Karpas-422 (cell line): Measurements from ENCODE around the gene CLMN. TPM values are rescaled to one million over a fixed set of nuclear protein-coding genes. Genes with fewer than 3 reads are reported as not detected.

Experiments used
- DNase-seq: peaks from one replicate; pipeline ENCODE4 v3.0.0-alpha.2; 2015
- H2AFZ ChIP-seq: fragments of 200-600 bp; sonication (generic); 2 replicates; pipeline ENCODE4 v1.6.1; 2014; ENCODE audit warnings: antibody characterized with exemption, low read length, mixed read lengths
- H3K27ac ChIP-seq: fragments of 200-600 bp; sonication (generic); 2 replicates; pipeline ENCODE4 v1.5.1; 2014; ENCODE audit warnings: mild to moderate bottlenecking, low read length, moderate library complexity
- H3K27me3 ChIP-seq: fragments of 200-600 bp; sonication (generic); 2 replicates; pipeline ENCODE4 v1.6.1; 2014; ENCODE audit warnings: low read length, mixed read lengths
- H3K36me3 ChIP-seq: fragments of 200-600 bp; sonication (generic); 2 replicates; pipeline ENCODE4 v1.6.1; 2014; ENCODE audit warnings: low read length, mixed read lengths; ENCODE audit not compliant: insufficient read depth
- H3K4me1 ChIP-seq: fragments of 200-600 bp; sonication (generic); 2 replicates; pipeline ENCODE4 v1.6.1; 2014; ENCODE audit warnings: mild to moderate bottlenecking, low read length, mixed read lengths
- H3K4me2 ChIP-seq: fragments of 200-600 bp; sonication (generic); 2 replicates; pipeline ENCODE4 v1.6.1; 2014; ENCODE audit warnings: low read length, low read depth, mild to moderate bottlenecking; ENCODE audit not compliant: poor library complexity, severe bottlenecking
- H3K4me3 ChIP-seq: fragments of 200-600 bp; sonication (generic); 2 replicates; pipeline ENCODE4 v1.5.1; 2014; ENCODE audit warnings: mild to moderate bottlenecking, antibody characterized with exemption, low read length, mixed read lengths
- H3K79me2 ChIP-seq: fragments of 200-600 bp; sonication (generic); 2 replicates; pipeline ENCODE4 v1.6.1; 2014; ENCODE audit warnings: mild to moderate bottlenecking, low read length, mixed read lengths
- H3K9ac ChIP-seq: fragments of 200-600 bp; sonication (generic); 2 replicates; pipeline ENCODE4 v1.6.0; 2014; ENCODE audit warnings: low read length
- H3K9me2 ChIP-seq: fragments of 200-600 bp; sonication (generic), shearing (Covaris generic); replicated peaks from 2 replicates; pipeline ENCODE4 v1.6.0; 2014; ENCODE audit warnings: mild to moderate bottlenecking, low read length, moderate library complexity; ENCODE audit not compliant: insufficient read depth
- H3K9me3 ChIP-seq: fragments of 300-700, 200-600 bp; sonication (generic); 2 replicates; pipeline ENCODE4 v1.6.1; 2014; ENCODE audit warnings: low read length, mixed read lengths
- H4K20me1 ChIP-seq: fragments of 200-600 bp; sonication (generic); 2 replicates; pipeline ENCODE4 v1.6.1; 2014; ENCODE audit warnings: mild to moderate bottlenecking, antibody characterized with exemption, low read length, low read depth; ENCODE audit not compliant: insufficient read depth
- total RNA-seq: library from RNA; depleted of rRNA; stranded (reverse); fragments of >200 nt; shearing (Covaris generic); gene quantifications from 2 replicates; pipeline ENCODE4 v1.2.3, GENCODE V29; 2014; ENCODE audit warnings: low replicate concordance

Gene CLMN
- total RNA-seq, 1 experiment from 2014 or later = 56.1 TPM

DNA sequence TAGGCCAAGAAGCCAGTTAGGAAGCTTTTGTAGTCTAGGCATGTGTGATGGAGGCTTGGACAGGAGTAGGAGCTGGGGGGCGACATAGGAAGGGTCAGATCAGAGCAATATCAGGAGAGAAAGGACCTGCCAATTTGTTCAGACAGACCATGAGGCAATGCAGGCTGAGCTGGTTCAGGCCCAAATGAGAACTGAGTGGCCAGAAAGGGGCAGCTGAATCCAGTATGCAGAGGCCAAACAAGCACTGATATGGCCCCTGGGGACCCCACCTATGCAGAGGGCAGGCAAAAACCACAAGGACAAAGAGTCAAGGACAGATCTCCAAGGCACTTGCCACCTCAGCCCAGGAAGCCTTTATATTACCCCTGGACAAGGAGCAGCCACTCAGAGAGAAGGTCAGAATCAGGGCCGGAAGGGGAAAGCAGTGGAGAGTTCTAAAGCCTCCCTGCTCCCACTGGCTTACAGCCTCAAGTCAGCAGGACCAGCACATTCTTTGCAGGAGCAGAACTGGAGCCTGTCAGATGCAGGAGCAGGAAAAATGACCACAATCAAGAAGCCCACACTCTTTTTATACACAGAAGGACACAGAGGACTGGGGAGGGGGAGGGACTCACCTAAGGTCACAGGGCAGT is 37.2 kb downstream of the CLMN start:
- Histone ChIP-seq H3K27ac (peak overlapping the region; percentile 93), H3K4me1 (peaks cover 98% of the 10 kb centered on the region), H3K9me2 (no peaks in the 10 kb centered on the region), H3K27me3 (no peaks in the 10 kb centered on the region), H4K20me1 (no peaks in the 10 kb centered on the region), H3K36me3 (peaks cover 16% of the 10 kb centered on the region), H3K4me2 (peak overlapping the region; percentile 49), H3K9ac (peak overlapping the region; percentile 62), H3K4me3 (no peak overlapping the region), H3K79me2 (peaks cover 30% of the 10 kb centered on the region), H2AFZ (no peak overlapping the region), H3K9me3 (peaks cover 6% of the 10 kb centered on the region; the same call in 1 of the 2 replicates)
- DNase-seq = peak; percentile 49

DNA sequence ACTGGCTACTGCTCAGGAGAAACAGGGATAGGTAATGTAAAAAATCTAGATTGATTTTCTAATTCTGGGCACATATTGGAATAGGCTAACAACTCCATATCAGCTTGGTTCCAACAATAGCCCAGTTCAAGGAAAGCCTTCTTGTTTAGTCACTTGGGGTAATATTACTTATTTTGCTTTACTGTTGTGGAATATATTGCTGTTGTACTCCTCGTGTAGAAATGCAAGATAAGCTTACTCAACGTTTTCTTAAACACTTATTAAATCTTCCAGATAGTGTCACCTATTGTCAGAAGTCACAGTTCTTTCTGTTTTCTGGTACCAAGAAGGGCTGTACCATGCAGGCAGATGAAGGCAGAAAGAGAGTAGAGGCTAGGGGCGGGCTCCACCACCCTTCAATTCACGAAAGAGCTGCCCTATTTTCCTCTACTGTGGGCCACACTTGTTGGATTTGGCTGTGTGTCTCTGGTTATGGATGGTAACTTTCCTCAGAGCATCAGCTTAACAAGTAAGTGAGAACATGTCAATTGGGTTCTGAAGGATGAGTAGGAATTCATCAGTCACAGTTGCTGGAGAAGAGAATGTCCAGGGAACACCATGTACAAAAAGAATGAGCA is 38.0 kb downstream of the CLMN start:
- H3K4me1 ChIP-seq = peaks cover 98% of the 10 kb centered on the region
- H3K79me2 ChIP-seq = peaks cover 34% of the 10 kb centered on the region
- H4K20me1 ChIP-seq = no peaks in the 10 kb centered on the region
- peaks cover 16% of the 10 kb centered on the region for H3K36me3 ChIP-seq
- H3K9ac ChIP-seq = peak overlapping the region; percentile 62
- no peak overlapping the region for H2AFZ ChIP-seq
- H3K27me3 ChIP-seq = no peaks in the 10 kb centered on the region
- DNase-seq = peak; percentile 70
- H3K27ac ChIP-seq = peak overlapping the region; percentile 93
- H3K4me2 ChIP-seq = peak overlapping the region; percentile 49
- peaks cover 6% of the 10 kb centered on the region; the same call in 1 of the 2 replicates for H3K9me3 ChIP-seq
- H3K4me3 ChIP-seq = peak overlapping the region; percentile 11; the same call in 1 of the 2 replicates
- no peaks in the 10 kb centered on the region for H3K9me2 ChIP-seq

DNA sequence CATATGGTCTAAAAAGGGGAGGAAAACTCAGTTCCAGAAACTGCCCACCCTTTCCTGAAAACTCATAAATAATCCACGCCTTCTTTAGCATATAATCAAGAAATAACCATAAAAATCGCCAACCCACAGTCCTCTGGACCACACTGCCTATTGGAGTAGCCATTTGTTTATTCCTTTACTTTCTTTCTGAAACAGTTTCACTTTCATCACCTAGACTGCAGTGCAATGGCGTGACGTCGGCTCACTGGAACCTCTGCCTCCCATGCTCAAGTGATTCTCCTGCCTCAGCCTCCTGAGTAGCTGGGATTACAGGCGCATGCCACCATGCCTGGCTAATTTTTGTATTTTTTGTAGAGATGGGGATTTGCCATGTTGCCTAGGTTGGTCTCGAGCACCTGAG is 44.2 kb downstream of the CLMN start:
- Histone ChIP-seq H3K4me2 (peak overlapping the region; percentile 39), H3K27me3 (no peaks in the 10 kb centered on the region), H3K9me2 (no peaks in the 10 kb centered on the region), H3K27ac (peak overlapping the region; percentile 93), H4K20me1 (no peaks in the 10 kb centered on the region), H3K36me3 (no peaks in the 10 kb centered on the region), H3K9me3 (no peaks in the 10 kb centered on the region), H3K9ac (no peak overlapping the region; the same call in 1 of the 2 replicates), H3K79me2 (peaks cover 66% of the 10 kb centered on the region), H2AFZ (no peak overlapping the region), H3K4me3 (no peak overlapping the region), H3K4me1 (peaks cover 96% of the 10 kb centered on the region)
- DNase-seq = peak; percentile 62

DNA sequence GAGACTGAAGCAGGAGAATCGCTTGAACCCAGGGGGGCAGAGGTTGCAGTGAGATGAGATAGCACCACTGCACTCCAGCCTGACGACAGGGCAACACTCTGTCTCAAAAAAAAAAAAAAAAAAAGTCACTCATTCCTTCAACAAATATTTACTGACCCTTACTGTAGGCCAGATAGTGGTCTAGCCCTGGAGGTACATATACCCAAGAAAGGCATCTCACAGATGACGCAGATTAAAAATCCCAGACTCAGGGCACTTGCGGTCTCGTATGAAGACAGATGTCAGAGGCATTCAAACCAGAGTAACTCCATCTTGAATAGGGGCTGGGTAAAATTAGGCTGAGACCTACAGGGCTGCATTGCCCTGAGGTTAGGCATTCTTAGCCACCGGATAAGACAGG is 44.8 kb downstream of the CLMN start:
- Histone ChIP-seq H3K9me3 (no peaks in the 10 kb centered on the region), H3K4me1 (peaks cover 96% of the 10 kb centered on the region), H3K27me3 (no peaks in the 10 kb centered on the region), H3K9me2 (no peaks in the 10 kb centered on the region), H4K20me1 (no peaks in the 10 kb centered on the region), H3K4me2 (no peak overlapping the region), H3K9ac (no peak overlapping the region), H3K4me3 (no peak overlapping the region), H3K79me2 (peaks cover 69% of the 10 kb centered on the region), H3K27ac (peak overlapping the region; percentile 93), H3K36me3 (no peaks in the 10 kb centered on the region), H2AFZ (no peak overlapping the region)
- DNase-seq = no peak

DNA sequence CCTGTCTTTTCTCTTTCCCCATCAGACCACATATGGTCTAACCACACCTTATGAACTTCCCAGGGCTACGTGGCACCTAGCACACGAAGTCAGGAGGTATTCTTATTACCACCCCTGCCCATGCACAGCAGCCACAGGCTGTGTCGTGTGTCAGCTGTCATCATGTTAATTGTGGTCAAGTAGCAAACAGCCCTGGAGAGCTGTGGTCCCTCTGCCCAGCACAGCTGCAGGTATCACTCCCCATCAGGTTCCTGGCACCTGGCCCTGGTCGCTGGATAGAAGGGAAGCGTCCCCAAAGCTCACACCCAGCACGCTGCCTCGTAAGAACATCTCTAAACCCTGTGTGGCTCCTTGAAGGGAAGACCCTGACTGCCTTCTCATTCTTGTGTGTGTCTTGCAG is 45.4 kb downstream of the CLMN start:
- H3K79me2 ChIP-seq = peaks cover 75% of the 10 kb centered on the region
- no peaks in the 10 kb centered on the region for H3K36me3 ChIP-seq
- H4K20me1 ChIP-seq = no peaks in the 10 kb centered on the region
- peaks cover 97% of the 10 kb centered on the region for H3K4me1 ChIP-seq
- H3K4me2 ChIP-seq = no peak overlapping the region
- H3K4me3 ChIP-seq = no peak overlapping the region
- H3K9me2 ChIP-seq = no peaks in the 10 kb centered on the region
- peak overlapping the region; percentile 99 for H3K27ac ChIP-seq
- no peaks in the 10 kb centered on the region for H3K9me3 ChIP-seq
- peak overlapping the region; percentile 3; the same call in 1 of the 2 replicates for H3K9ac ChIP-seq
- H2AFZ ChIP-seq = no peak overlapping the region
- H3K27me3 ChIP-seq = no peaks in the 10 kb centered on the region
- no peak for DNase-seq

DNA sequence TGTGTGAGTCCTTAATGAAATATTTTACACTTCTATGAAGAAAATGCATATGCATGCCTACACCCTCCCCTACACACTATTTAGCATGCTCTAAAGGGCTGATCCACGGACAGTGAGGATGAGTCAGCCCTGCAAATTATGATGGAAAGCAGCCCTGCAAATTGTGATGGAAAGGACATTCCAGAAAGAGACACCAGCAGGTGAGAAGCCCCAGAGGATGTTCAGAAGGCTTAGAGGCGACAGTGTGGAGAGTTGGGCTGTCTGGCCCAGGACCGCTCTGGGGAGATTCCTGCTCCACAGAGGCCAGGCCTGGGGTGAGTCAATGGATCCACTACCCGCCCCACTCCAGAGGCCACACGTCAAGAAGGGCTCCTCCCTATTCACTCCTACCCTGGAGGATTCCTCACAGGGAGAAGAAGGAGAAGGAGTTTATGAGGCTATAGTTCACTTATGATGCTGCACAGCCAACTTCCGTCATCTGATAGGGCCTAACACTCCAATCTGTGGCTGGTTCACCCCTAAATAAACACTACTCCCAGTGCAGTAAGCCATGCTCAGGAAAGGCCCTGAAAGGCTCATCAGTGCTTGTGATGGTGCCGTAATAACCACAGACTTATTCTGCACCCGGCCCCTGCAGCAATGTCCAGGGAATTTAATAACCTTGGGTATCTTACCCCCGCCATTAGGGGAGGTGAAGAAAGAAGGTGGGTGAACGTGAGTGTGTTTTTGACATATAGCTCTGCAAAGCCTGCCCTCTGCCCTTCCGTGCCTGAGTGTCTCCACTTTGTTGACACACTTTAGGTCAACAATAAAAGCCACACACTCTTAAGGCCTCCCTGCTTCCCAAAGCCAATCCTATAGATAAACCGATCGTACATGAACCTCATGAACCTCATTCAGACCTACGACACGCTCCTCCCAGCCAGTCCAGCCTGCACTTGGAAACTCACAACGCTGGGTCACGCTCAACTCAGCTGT is 46.4 kb downstream of the CLMN start:
- Histone ChIP-seq H3K9me2 (no peaks in the 10 kb centered on the region), H3K27ac (peak overlapping the region; percentile 99), H4K20me1 (no peaks in the 10 kb centered on the region), H3K9me3 (no peaks in the 10 kb centered on the region), H3K79me2 (peaks cover 71% of the 10 kb centered on the region), H3K36me3 (no peaks in the 10 kb centered on the region), H3K4me2 (no peak overlapping the region), H2AFZ (no peak overlapping the region), H3K9ac (peak overlapping the region; percentile 13), H3K4me3 (no peak overlapping the region), H3K4me1 (peaks cover 97% of the 10 kb centered on the region), H3K27me3 (no peaks in the 10 kb centered on the region)
- no peak for DNase-seq

DNA sequence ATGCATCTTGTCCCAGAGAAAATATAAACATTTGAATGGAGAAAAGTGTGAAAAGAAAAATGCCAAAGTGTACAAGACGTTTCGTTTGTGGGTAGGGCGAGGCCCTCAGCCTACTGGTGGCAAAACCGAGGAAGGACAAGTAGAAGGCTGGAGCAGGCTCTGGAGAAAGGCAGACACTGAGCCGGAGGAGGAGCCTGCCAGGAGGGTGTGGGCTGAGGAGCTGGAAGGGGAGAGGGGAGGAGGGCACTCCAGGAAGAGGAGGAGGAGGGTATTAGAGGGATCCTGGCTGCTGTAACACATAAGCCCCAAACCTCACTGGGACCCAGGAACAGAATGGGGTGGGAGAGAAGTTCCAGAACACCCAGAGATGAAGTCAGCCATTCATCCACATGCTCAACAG is 47.7 kb downstream of the CLMN start:
- H4K20me1 ChIP-seq = no peaks in the 10 kb centered on the region
- peak overlapping the region; percentile 99 for H3K27ac ChIP-seq
- H2AFZ ChIP-seq = no peak overlapping the region
- no peak overlapping the region for H3K9ac ChIP-seq
- no peaks in the 10 kb centered on the region for H3K9me2 ChIP-seq
- no peak overlapping the region for H3K4me3 ChIP-seq
- DNase-seq = no peak
- no peaks in the 10 kb centered on the region for H3K9me3 ChIP-seq
- no peak overlapping the region for H3K4me2 ChIP-seq
- H3K27me3 ChIP-seq = no peaks in the 10 kb centered on the region
- H3K79me2 ChIP-seq = peaks cover 61% of the 10 kb centered on the region
- H3K36me3 ChIP-seq = no peaks in the 10 kb centered on the region
- H3K4me1 ChIP-seq = peaks cover 97% of the 10 kb centered on the region

DNA sequence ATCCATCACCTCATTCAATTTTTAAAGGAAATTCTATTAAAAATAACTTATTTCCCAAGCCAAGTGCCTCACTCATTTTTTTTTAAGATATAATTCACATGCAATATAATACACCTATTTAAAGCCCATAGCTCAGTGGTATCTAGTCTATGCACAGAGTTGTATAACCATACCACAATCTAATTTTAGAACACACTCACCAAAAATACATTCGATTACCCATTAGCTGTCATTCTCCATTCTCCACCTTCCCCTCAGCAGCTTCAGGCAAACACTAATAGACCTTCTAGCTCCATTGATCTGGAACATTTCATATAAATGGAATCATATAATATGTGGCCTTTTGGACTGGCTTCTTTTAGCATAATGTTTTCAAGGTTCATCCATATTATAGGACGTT is 49.5 kb downstream of the CLMN start:
- H3K9ac ChIP-seq = peak overlapping the region; percentile 45
- H3K36me3 ChIP-seq = no peaks in the 10 kb centered on the region
- H3K79me2 ChIP-seq = peaks cover 43% of the 10 kb centered on the region
- H3K4me2 ChIP-seq = peak overlapping the region; percentile 54
- no peaks in the 10 kb centered on the region for H3K27me3 ChIP-seq
- H3K9me2 ChIP-seq = no peaks in the 10 kb centered on the region
- H3K27ac ChIP-seq = peak overlapping the region; percentile 99
- H3K9me3 ChIP-seq = no peaks in the 10 kb centered on the region
- H2AFZ ChIP-seq = no peak overlapping the region
- no peaks in the 10 kb centered on the region for H4K20me1 ChIP-seq
- peak; percentile 91 for DNase-seq
- peaks cover 97% of the 10 kb centered on the region for H3K4me1 ChIP-seq
- peak overlapping the region; percentile 2 for H3K4me3 ChIP-seq
